HepG2 (cell line): ENCODE measurements around the gene GADD45B. TPM values are rescaled to one million over a fixed set of nuclear protein-coding genes. Genes with fewer than 3 reads are reported as not detected.
A peak's percentile ranks its signal among the peaks of the same experiment; 100 is the strongest.

Experiments
- HOXA7 ChIP-seq: sonication (generic); formaldehyde crosslinking; IDR thresholded peaks from 2 replicates; pipeline ENCODE4 v1.8.1; 2022; ENCODE audit warnings: mild to moderate bottlenecking, missing genetic modification reagents, moderate library complexity
- KLF16 ChIP-seq, 2 experiments: sonication (generic) in 1 of 2; formaldehyde crosslinking in 1 of 2; IDR thresholded peaks; 2 replicates each; pipeline versions ENCODE4 v1.6.1 to v1.8.0; 2016 to 2023; ENCODE audit warnings: missing genetic modification reagents in 2 of 2, missing compliant biosample characterization in 1 of 2
- MXD1 ChIP-seq: sonication (generic); formaldehyde crosslinking; IDR thresholded peaks from 2 replicates; pipeline ENCODE4 v1.4.0; 2020; ENCODE audit warnings: mild to moderate bottlenecking, missing genetic modification reagents
- NAIF1 ChIP-seq: sonication (generic); formaldehyde crosslinking; IDR thresholded peaks from 2 replicates; pipeline ENCODE4 v1.5.0; 2020; ENCODE audit warnings: mild to moderate bottlenecking, missing genetic modification reagents, borderline replicate concordance
- PATZ1 ChIP-seq: sonication (generic); formaldehyde crosslinking; IDR thresholded peaks from 2 replicates; pipeline ENCODE4 v1.4.0; 2020; ENCODE audit warnings: missing genetic modification reagents
- PPARG ChIP-seq: conservative IDR thresholded peaks from 2 replicates; pipeline ENCODE4 v1.6.1; 2016; ENCODE audit warnings: missing biosample characterization, missing genetic modification reagents
- ZGPAT ChIP-seq: IDR thresholded peaks from 2 replicates; pipeline ENCODE4 v1.6.1; 2016; ENCODE audit warnings: mild to moderate bottlenecking
- ZNF205 ChIP-seq: IDR thresholded peaks from 2 replicates; pipeline ENCODE4 v1.6.1; 2018; ENCODE audit warnings: missing biosample characterization, missing genetic modification reagents
- ZNF678 ChIP-seq: sonication (generic); formaldehyde crosslinking; IDR thresholded peaks from 2 replicates; pipeline ENCODE4 v1.4.0; 2020; ENCODE audit warnings: mild to moderate bottlenecking, missing genetic modification reagents
- ZNF766 ChIP-seq: sonication (generic); formaldehyde crosslinking; IDR thresholded peaks from 2 replicates; pipeline ENCODE4 v1.5.0; 2020; ENCODE audit warnings: missing genetic modification reagents, borderline replicate concordance
- polyA plus RNA-seq, 8 experiments: library from polyadenylated mRNA; depleted of rRNA in 3 of 8; stranded (reverse) in 7 of 8; unstranded in 1 of 8; fragments of >200 nt; fragmentation: Illumina TruSeq in 4 of 8; extraction: Trizol in 4 of 8; gene quantifications; 2 replicates each; pipeline versions ENCODE4 v1.2.1 to v1.2.3, GENCODE V29; 2011 to 2016; ENCODE audit warnings: low read depth in 4 of 8, missing spikeins in 1 of 8, mixed read lengths in 1 of 8; ENCODE audit not compliant: insufficient read depth in 1 of 8
- total RNA-seq, 5 experiments: library from RNA; depleted of rRNA; stranded (reverse); fragments of >200 nt; fragmentation: Illumina TruSeq; extraction: Trizol; gene quantifications; 2 replicates each; pipeline ENCODE4 v1.2.3, GENCODE V29; 2016; ENCODE audit warnings: low read depth in 1 of 5
- TF ChIP-seq, protein P1 (sequence below): IDR thresholded peaks from 2 replicates; pipeline ENCODE4 v1.6.1; 2016; ENCODE audit warnings: control low read depth

The GADD45B gene
- total and polyA plus RNA-seq, 2 of the 13 experiments (the other 11 are each of a cell fraction or from before 2014, with no cell fraction given): 4.6 to 34.1 TPM

GRCh38 chr19:2462635-2463421 lies 13.1 kb upstream of the GADD45B start (continued):
- TF ChIP-seq ZGPAT (CRISPR knock-in tag) (peak; percentile 92), ZNF205 (CRISPR knock-in tag) (0 out of 2 replicates have a peak, but pooled peaks have one; percentile 41), ZNF766 (CRISPR knock-in tag) (peak; percentile 57; the same call in 1 of the 2 replicates), MXD1 (peak; percentile 69; the same call in 1 of the 2 replicates), KLF16 (CRISPR knock-in tag; IDR thresholded peaks at IDR 0.05) (peak in 1 of 2 experiments; percentile 94; a peak in 2 of 4 replicates), PPARG (peak; percentile 25; the same call in 1 of the 2 replicates), NAIF1 (CRISPR knock-in tag) (peak; percentile 74), ZNF678 (no peak), PATZ1 (CRISPR knock-in tag) (peak; percentile 51; the same call in 1 of the 2 replicates), HOXA7 (no peak)
- TF ChIP-seq, protein P1, sequence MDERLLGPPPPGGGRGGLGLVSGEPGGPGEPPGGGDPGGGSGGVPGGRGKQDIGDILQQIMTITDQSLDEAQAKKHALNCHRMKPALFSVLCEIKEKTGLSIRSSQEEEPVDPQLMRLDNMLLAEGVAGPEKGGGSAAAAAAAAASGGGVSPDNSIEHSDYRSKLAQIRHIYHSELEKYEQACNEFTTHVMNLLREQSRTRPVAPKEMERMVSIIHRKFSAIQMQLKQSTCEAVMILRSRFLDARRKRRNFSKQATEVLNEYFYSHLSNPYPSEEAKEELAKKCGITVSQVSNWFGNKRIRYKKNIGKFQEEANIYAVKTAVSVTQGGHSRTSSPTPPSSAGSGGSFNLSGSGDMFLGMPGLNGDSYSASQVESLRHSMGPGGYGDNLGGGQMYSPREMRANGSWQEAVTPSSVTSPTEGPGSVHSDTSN (CRISPR knock-in tag): no peak
- TF ChIP-seq, all 625 proteins: peak for 353
